WTC11 (cell line): ENCODE results near the gene IZUMO1. TPM values are rescaled to one million over a fixed set of nuclear protein-coding genes. Genes with fewer than 3 reads are reported as not detected.

Source experiments
- ATAC-seq: fragments of 200-7000 bp; cut with Tn5 transposase; 2 replicates; pipeline ENCODE4 v1.10.0; 2021; ENCODE audit warnings: mild to moderate bottlenecking, moderate library complexity
- CTCF ChIA-PET: fragments of 300-600 bp; sonication (Branson Sonifier 250); formaldehyde crosslinking; loops from one replicate; lab custom pipeline; 2021; ENCODE audit warnings: antibody characterized with exemption; lab: Charles Lee
- POLR2A ChIA-PET: fragments of 350-600 bp; sonication (Branson Sonifier 250); formaldehyde crosslinking; loops from one replicate; lab custom pipeline; 2021; ENCODE audit warnings: antibody characterized with exemption; lab: Charles Lee
- DNase-seq: peaks from one replicate; pipeline ENCODE4 v3.0.0; 2021; ENCODE audit warnings: low spot score
- H3K27ac Mint-ChIP-seq: 2 replicates; pipeline ENCODE4 v1.8.0; 2021; ENCODE audit warnings: mixed read lengths
- H3K27me3 Mint-ChIP-seq: 2 replicates; pipeline ENCODE4 v1.8.0; 2021; ENCODE audit warnings: low read depth, mild to moderate bottlenecking, moderate library complexity, mixed read lengths
- H3K36me3 Mint-ChIP-seq: 2 replicates; pipeline ENCODE4 v1.8.0; 2021; ENCODE audit warnings: mixed read lengths
- H3K4me1 Mint-ChIP-seq: 2 replicates; pipeline ENCODE4 v1.8.0; 2022; ENCODE audit warnings: mixed read lengths
- H3K4me3 Mint-ChIP-seq: 2 replicates; pipeline ENCODE4 v1.8.0; 2021; ENCODE audit warnings: mild to moderate bottlenecking, moderate library complexity, mixed read lengths
- H3K9me3 Mint-ChIP-seq: 2 replicates; pipeline ENCODE4 v1.8.0; 2021; ENCODE audit warnings: mixed read lengths
- ESRRA ChIP-seq: sonication (generic); formaldehyde crosslinking; IDR thresholded peaks from 2 replicates; pipeline ENCODE4 v1.8.1; 2022; ENCODE audit warnings: mild to moderate bottlenecking, missing genetic modification reagents, borderline replicate concordance
- FOXJ3 ChIP-seq: sonication (generic); formaldehyde crosslinking; IDR thresholded peaks from 2 replicates; pipeline ENCODE4 v1.9.0; 2021; ENCODE audit warnings: missing genetic modification reagents, mild to moderate bottlenecking, borderline replicate concordance
- FOXP1 ChIP-seq: sonication (generic); formaldehyde crosslinking; IDR thresholded peaks from 2 replicates; pipeline ENCODE4 v1.8.0; 2022; ENCODE audit warnings: missing genetic modification reagents, mild to moderate bottlenecking, moderate library complexity, borderline replicate concordance
- GRHL2 ChIP-seq: fragments of 250-450 bp; sonication (Bioruptor Pico); IDR thresholded peaks from 2 replicates; pipeline ENCODE4 v1.8.0; 2022; ENCODE audit warnings: mild to moderate bottlenecking, moderate library complexity; ENCODE audit not compliant: insufficient replicate concordance, severe bottlenecking
- GTF2I ChIP-seq: fragments of 250-450 bp; sonication (Bioruptor Pico); conservative IDR thresholded peaks from 2 replicates; pipeline ENCODE4 v1.4.0; 2021; ENCODE audit warnings: mild to moderate bottlenecking
- JUN ChIP-seq: sonication (generic); formaldehyde crosslinking; IDR thresholded peaks from 2 replicates; pipeline ENCODE4 v1.8.0; 2023; ENCODE audit warnings: mild to moderate bottlenecking, missing genetic modification reagents
- NFE2L1 ChIP-seq: sonication (generic); formaldehyde crosslinking; IDR thresholded peaks from 2 replicates; pipeline ENCODE4 v1.8.1; 2023; ENCODE audit warnings: missing genetic modification reagents
- PRDM15 ChIP-seq: sonication (generic); formaldehyde crosslinking; IDR thresholded peaks from 2 replicates; pipeline ENCODE4 v1.8.0; 2022; ENCODE audit warnings: missing genetic modification reagents
- PREB ChIP-seq: sonication (generic); formaldehyde crosslinking; IDR thresholded peaks from 2 replicates; pipeline ENCODE4 v1.8.1; 2022; ENCODE audit warnings: mild to moderate bottlenecking, missing genetic modification reagents, moderate library complexity, borderline replicate concordance
- RORB ChIP-seq: fragments of 250-450 bp; sonication (Bioruptor Pico); IDR thresholded peaks from 2 replicates; pipeline ENCODE4 v1.9.0; 2021; ENCODE audit warnings: mild to moderate bottlenecking
- SMAD3 ChIP-seq: sonication (generic); formaldehyde crosslinking; IDR thresholded peaks from 2 replicates; pipeline ENCODE4 v1.8.0; 2022; ENCODE audit warnings: missing genetic modification reagents, mild to moderate bottlenecking, borderline replicate concordance
- SP1 ChIP-seq: sonication (generic); formaldehyde crosslinking; conservative IDR thresholded peaks from 2 replicates; pipeline ENCODE4 v1.8.1; 2022; ENCODE audit warnings: missing genetic modification reagents
- STAT6 ChIP-seq: sonication (generic); formaldehyde crosslinking; conservative IDR thresholded peaks from 2 replicates; pipeline ENCODE4 v1.8.1; 2023; ENCODE audit warnings: mild to moderate bottlenecking, low read depth, missing genetic modification reagents, moderate library complexity
- TEAD1 ChIP-seq: sonication (generic); formaldehyde crosslinking; IDR thresholded peaks from 2 replicates; pipeline ENCODE4 v1.8.0; 2022; ENCODE audit warnings: mild to moderate bottlenecking, missing genetic modification reagents
- TEAD4 ChIP-seq: sonication (generic); formaldehyde crosslinking; IDR thresholded peaks from 2 replicates; pipeline ENCODE4 v1.8.0; 2022; ENCODE audit warnings: mild to moderate bottlenecking, missing genetic modification reagents
- ZBTB43 ChIP-seq: sonication (generic); formaldehyde crosslinking; IDR thresholded peaks from 2 replicates; pipeline ENCODE4 v1.8.1; 2023; ENCODE audit warnings: mild to moderate bottlenecking, missing genetic modification reagents
- ZNF138 ChIP-seq: sonication (generic); formaldehyde crosslinking; conservative IDR thresholded peaks from 2 replicates; pipeline ENCODE4 v1.8.1; 2022; ENCODE audit warnings: mild to moderate bottlenecking, moderate library complexity, missing genetic modification reagents
- ZNF263 ChIP-seq: sonication (generic); formaldehyde crosslinking; IDR thresholded peaks from 2 replicates; pipeline ENCODE4 v1.8.1; 2022; ENCODE audit warnings: low read depth, mild to moderate bottlenecking, moderate library complexity, missing genetic modification reagents
- ZNF317 ChIP-seq: sonication (generic); formaldehyde crosslinking; IDR thresholded peaks from 2 replicates; pipeline ENCODE4 v1.8.1; 2023; ENCODE audit warnings: low read depth, mild to moderate bottlenecking, moderate library complexity, missing genetic modification reagents, borderline replicate concordance
- total RNA-seq: library from RNA; stranded (reverse); gene quantifications from 3 replicates; pipeline ENCODE4 v1.2.3, GENCODE V29; 2021
- TF ChIP-seq, protein P1 (sequence below): sonication (generic); formaldehyde crosslinking; IDR thresholded peaks from 2 replicates; pipeline ENCODE4 v1.8.1; 2023; ENCODE audit warnings: mild to moderate bottlenecking, missing genetic modification reagents, moderate library complexity
- TF ChIP-seq, protein P2 (sequence below): sonication (generic); formaldehyde crosslinking; IDR thresholded peaks from 2 replicates; pipeline ENCODE4 v1.8.1; 2023; ENCODE audit warnings: mild to moderate bottlenecking, missing genetic modification reagents

Gene IZUMO1
- total RNA-seq, 1 experiment from 2014 or later: 2.2 TPM

DNA sequence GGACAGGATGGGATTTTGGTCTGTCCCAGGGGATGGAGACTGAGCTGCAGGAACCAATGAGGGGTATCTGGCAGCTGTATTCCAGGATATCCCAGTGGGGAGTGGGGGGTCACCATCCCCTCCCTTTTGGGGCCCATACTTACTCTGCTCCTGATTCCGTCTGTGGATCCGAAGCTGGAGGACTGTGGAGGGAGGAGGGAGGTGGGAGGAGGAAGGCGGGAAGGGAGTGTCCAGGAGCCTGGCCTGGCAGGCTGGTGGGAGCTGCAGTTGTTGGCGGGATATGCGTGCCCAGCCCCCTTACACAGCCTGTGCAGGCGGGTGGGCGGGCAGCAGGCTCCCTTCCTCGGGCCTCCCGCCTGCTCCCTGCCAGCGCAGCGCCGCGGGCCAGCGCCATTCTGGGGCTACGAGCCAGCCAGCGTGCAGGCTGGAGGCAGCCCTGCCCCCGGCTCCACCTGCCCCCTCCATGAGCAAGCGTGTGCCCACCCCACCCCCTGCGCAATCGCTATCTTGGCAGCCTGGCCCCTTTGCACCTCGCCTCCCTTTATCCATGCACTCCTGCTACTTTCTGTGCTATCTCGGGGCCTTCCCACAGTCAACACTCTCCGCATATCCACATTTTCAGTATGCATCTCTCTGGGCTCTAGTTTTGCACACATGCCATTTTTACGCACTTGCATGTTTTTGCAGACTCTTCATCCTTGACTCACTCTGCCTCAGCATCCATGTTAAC lies 30.0 kb downstream of the IZUMO1 start:
- no peaks in the 10 kb centered on the region for H3K9me3 Mint-ChIP-seq
- POLR2A ChIA-PET: interaction anchor here (1.0 to 1.5 kb wide), 4 partner anchors 8 to 93 kb away, joined by 3 to 6 read pairs (median 4); partner anchors contain the start of gene FUT2
- peaks cover 3% of the 10 kb centered on the region; the same call in 1 of the 2 replicates for H3K27me3 Mint-ChIP-seq
- H3K27ac Mint-ChIP-seq: no peak overlapping the region
- CTCF ChIA-PET: interaction anchor here (0.7 to 4.7 kb wide), 10 partner anchors 8 to 128 kb away, joined by 3 to 31 read pairs (median 3); partner anchors contain the start of gene CA11
- TF ChIP-seq GRHL2 (CRISPR knock-in tag) (no peak), PRDM15 (CRISPR knock-in tag) (peak; percentile 83), SP1 (CRISPR knock-in tag) (0 out of 2 replicates have a peak, but pooled peaks have one; percentile 34), ZNF317 (CRISPR knock-in tag) (no peak), ZNF263 (CRISPR knock-in tag) (peak; percentile 96), FOXP1 (CRISPR knock-in tag) (0 out of 2 replicates have a peak, but pooled peaks have one; percentile 43), JUN (CRISPR knock-in tag) (no peak), ZNF138 (CRISPR knock-in tag) (0 out of 2 replicates have a peak, but pooled peaks have one; percentile 25)
- TF ChIP-seq, protein P1, sequence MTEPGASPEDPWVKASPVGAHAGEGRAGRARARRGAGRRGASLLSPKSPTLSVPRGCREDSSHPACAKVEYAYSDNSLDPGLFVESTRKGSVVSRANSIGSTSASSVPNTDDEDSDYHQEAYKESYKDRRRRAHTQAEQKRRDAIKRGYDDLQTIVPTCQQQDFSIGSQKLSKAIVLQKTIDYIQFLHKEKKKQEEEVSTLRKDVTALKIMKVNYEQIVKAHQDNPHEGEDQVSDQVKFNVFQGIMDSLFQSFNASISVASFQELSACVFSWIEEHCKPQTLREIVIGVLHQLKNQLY: no peak
- DNase-seq (peak; percentile 43), ATAC-seq (no peak)
- peaks cover 7% of the 10 kb centered on the region; the same call in 1 of the 2 replicates for H3K36me3 Mint-ChIP-seq
- peak overlapping the region; percentile 60 for H3K4me3 Mint-ChIP-seq
- H3K4me1 Mint-ChIP-seq: peaks cover 44% of the 10 kb centered on the region

DNA sequence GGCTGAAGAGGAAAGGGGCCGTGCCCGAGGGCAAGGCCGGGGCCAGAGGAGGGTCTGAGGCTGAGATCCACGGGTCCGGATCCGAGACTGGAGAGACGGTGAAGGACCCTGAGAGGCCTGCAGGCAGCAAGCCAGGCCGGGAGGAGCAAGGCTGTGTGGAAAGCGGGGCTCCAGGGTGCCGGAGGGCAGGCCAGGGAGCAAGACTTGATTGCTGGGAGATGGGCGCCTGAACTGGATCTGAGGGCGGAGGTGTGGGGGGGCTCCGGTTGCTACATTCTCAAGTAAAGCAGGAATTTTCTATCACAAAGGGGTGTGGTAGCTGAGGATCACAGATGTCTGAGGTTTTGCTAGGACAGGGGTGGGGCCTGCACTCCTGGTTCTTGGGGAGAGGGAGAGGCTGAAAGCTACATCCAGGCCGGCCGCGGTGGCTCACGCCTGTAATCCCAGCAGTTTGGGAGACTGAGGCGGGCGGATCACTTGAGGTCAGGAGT lies 31.0 kb downstream of the IZUMO1 start:
- ATAC-seq (no peak), DNase-seq (no peak)
- Mint-ChIP-seq H3K4me1 (peaks cover 44% of the 10 kb centered on the region), H3K27ac (no peak overlapping the region), H3K36me3 (peaks cover 14% of the 10 kb centered on the region), H3K4me3 (peak overlapping the region; percentile 79), H3K9me3 (peaks cover 7% of the 10 kb centered on the region), H3K27me3 (peaks cover 3% of the 10 kb centered on the region; the same call in 1 of the 2 replicates)
- ChIA-PET CTCF (interaction anchor here (0.6 to 4.7 kb wide), 8 partner anchors 9 to 613 kb away, joined by 3 to 31 read pairs (median 6); partner anchors contain the start of gene CA11), POLR2A (interaction anchor here (1.0 to 1.4 kb wide), 3 partner anchors 9 to 70 kb away, joined by 3 to 6 read pairs (median 3); partner anchors contain the start of gene FUT2)
- no peak for TF ChIP-seq FOXJ3 (CRISPR knock-in tag)
- TF ChIP-seq TEAD1 (CRISPR knock-in tag): no peak
- no peak for TF ChIP-seq SMAD3 (CRISPR knock-in tag)
- no peak for TF ChIP-seq GTF2I
- TF ChIP-seq ZBTB43: no peak
- no peak for TF ChIP-seq GRHL2 (CRISPR knock-in tag)
- no peak for TF ChIP-seq ESRRA (CRISPR knock-in tag)
- no peak for TF ChIP-seq STAT6 (CRISPR knock-in tag)
- TF ChIP-seq RORB (CRISPR knock-in tag): no peak
- no peak for TF ChIP-seq PREB (CRISPR knock-in tag)
- TF ChIP-seq, protein P2, sequence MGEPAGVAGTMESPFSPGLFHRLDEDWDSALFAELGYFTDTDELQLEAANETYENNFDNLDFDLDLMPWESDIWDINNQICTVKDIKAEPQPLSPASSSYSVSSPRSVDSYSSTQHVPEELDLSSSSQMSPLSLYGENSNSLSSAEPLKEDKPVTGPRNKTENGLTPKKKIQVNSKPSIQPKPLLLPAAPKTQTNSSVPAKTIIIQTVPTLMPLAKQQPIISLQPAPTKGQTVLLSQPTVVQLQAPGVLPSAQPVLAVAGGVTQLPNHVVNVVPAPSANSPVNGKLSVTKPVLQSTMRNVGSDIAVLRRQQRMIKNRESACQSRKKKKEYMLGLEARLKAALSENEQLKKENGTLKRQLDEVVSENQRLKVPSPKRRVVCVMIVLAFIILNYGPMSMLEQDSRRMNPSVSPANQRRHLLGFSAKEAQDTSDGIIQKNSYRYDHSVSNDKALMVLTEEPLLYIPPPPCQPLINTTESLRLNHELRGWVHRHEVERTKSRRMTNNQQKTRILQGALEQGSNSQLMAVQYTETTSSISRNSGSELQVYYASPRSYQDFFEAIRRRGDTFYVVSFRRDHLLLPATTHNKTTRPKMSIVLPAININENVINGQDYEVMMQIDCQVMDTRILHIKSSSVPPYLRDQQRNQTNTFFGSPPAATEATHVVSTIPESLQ: no peak
- no peak for TF ChIP-seq NFE2L1 (CRISPR knock-in tag)
- TF ChIP-seq TEAD4: no peak
